Body of pancreas (tissue), 4 donors: ENCODE results near the gene SWT1. TPM values are rescaled to one million over a fixed set of nuclear protein-coding genes. Genes with fewer than 3 reads are reported as not detected.
A peak's percentile ranks its signal among the peaks of the same experiment; 100 is the strongest.

ENCODE experiments used
- ATAC-seq: fragments of 150-250 bp; one replicate; pipeline ENCODE4 v1.9.1; 2016
- DNase-seq, 4 donors: peaks; one replicate each; pipeline ENCODE4 v3.0.0-alpha.2; 2019
- H3K27ac ChIP-seq, 4 donors: fragments of 200-600 bp; sonication (generic); 1 replicate in 3 of 4; 2 replicates in 1 of 4; pipeline versions ENCODE4 v1.5.1 to v1.6.1; 2016 to 2019; ENCODE audit warnings: mild to moderate bottlenecking in 1 of 4, mixed read lengths in 1 of 4, moderate library complexity in 1 of 4
- H3K27me3 ChIP-seq, 2 donors: fragments of 200-600 bp; sonication (generic); one replicate each; pipeline ENCODE4 v1.6.0; 2016; ENCODE audit warnings: mild to moderate bottlenecking in 1 of 2
- H3K36me3 ChIP-seq, 2 donors: fragments of 200-600 bp; sonication (generic); replicated peaks in 1 of 2; 2 replicates each; pipeline ENCODE4 v1.5.1; 2016; ENCODE audit warnings: low read depth in 2 of 2; ENCODE audit not compliant: insufficient read depth in 1 of 2
- H3K4me1 ChIP-seq: fragments of 200-600 bp; sonication (generic); one replicate; pipeline ENCODE4 v1.6.0; 2016
- H3K4me3 ChIP-seq, 2 donors: fragments of 200-600 bp; sonication (generic); 1 replicate in 1 of 2; 2 replicates in 1 of 2; pipeline ENCODE4 v1.5.1; 2016 to 2019
- H3K9me3 ChIP-seq, 3 donors: fragments of 200-600 bp; sonication (generic); 1 replicate in 2 of 3; 2 replicates in 1 of 3; pipeline ENCODE4 v1.5.1; 2016
- POLR2A ChIP-seq, 3 donors: fragments of 450-650 bp; IDR thresholded peaks; one replicate each; pipeline ENCODE4 v1.6.1; 2016; ENCODE audit warnings: antibody characterized with exemption in 3 of 3, mild to moderate bottlenecking in 2 of 3
- WGBS, 2 donors: methylation state at CpG; one replicate each; pipeline ENCODE4 v1.1.5; 2017; 5-methylcytosine and 5-hydroxymethylcytosine counted together
- intact Hi-C: fragments of 100-400 bp; cut with DNase I; formaldehyde crosslinking; loops from one replicate; pipeline ENCODE4 v1.15.1; 2023
- total RNA-seq, 2 donors: library from RNA; depleted of rRNA; stranded (reverse); fragments of >200 nt; gene quantifications; one replicate each; pipeline ENCODE4 v1.1.0, GENCODE V29; 2016
- TF ChIP-seq, protein P1 (sequence below), 7 experiments: fragments of 450-650 bp in 4 of 7; fragments of 200-600 bp in 3 of 7; sonication (generic) in 3 of 7; IDR thresholded peaks; one replicate each; pipeline ENCODE4 v1.5.1; 2016 to 2019; ENCODE audit warnings: antibody characterized with exemption in 7 of 7

Gene SWT1
- total RNA-seq, 2 donors from 2014 or later = 7.6 to 13.0 TPM

DNA sequence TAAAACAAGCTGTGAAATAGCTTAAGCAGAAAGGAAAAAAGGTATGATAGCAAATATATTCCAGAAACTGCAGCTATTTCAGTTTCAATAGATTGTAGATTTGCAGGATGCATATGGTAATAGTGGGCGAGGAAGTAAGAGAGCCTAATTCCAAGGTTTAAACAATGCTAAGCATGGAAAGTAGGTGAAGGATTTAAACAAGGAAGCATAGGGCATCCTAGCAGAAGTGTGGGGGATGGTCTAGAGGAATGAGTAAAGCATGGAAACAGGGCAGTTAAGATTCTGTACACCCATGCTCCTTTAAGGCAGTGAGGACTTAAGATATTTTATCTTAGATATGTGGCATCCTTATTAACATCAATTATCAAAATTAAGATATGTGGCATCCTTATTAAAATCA, 157.4 kb downstream of the SWT1 start:
- H3K27ac ChIP-seq = peak overlapping the region in 1 of 4 donors; percentile 99
- H3K9me3 ChIP-seq = no peaks in the 10 kb centered on the region
- H3K27me3 ChIP-seq = no peaks in the 10 kb centered on the region
- WGBS, 2 donors = 28 to 46% methylated on average over 1 of the region's 1 CpG
- DNase-seq (no peak), ATAC-seq (no peak)
- H3K4me1 ChIP-seq = peaks cover 58% of the 10 kb centered on the region
- peaks cover 0 to 2% of the 10 kb centered on the region in 2 donors for H3K36me3 ChIP-seq
- H3K4me3 ChIP-seq = no peak overlapping the region
- TF ChIP-seq POLR2A (IDR thresholded peaks at IDR 0.05) = peak in 1 of 3 donors; percentile 12
- TF ChIP-seq, protein P1, sequence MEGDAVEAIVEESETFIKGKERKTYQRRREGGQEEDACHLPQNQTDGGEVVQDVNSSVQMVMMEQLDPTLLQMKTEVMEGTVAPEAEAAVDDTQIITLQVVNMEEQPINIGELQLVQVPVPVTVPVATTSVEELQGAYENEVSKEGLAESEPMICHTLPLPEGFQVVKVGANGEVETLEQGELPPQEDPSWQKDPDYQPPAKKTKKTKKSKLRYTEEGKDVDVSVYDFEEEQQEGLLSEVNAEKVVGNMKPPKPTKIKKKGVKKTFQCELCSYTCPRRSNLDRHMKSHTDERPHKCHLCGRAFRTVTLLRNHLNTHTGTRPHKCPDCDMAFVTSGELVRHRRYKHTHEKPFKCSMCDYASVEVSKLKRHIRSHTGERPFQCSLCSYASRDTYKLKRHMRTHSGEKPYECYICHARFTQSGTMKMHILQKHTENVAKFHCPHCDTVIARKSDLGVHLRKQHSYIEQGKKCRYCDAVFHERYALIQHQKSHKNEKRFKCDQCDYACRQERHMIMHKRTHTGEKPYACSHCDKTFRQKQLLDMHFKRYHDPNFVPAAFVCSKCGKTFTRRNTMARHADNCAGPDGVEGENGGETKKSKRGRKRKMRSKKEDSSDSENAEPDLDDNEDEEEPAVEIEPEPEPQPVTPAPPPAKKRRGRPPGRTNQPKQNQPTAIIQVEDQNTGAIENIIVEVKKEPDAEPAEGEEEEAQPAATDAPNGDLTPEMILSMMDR (IDR thresholded peaks at IDR 0.05) = no peak
- intact Hi-C loops = no loop called here

DNA sequence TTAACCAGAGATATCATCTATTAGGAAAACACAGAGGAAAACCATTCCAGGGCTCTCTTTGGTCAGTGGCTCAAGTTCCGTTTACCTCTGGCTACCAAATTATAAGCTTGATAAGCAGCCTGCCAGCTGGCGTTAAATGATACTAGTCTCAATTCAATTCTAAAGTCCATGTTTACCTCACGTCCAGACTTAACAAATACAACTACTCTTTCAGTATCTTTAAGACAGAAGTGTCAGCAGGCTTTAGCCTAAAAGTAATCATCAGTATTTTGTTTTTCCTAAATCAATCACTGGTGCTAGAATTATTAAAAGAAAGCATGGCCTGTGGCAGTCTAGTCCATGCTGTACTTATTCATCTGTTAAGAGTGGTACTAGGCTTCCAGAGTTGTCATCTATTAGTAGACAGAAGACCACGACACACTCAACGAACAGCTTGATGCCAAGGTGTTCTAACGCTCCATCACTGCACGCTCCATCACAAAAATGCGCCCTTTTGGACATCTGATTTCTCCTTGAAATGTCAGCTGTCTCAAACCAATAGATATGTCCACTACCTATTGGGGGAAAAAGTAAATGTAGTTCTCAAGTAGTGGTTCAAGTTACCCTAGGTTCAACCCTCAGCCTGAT, 158.6 kb downstream of the SWT1 start:
- no peaks in the 10 kb centered on the region for H3K36me3 ChIP-seq
- ATAC-seq = no peak
- intact Hi-C loops = no loop called here
- TF ChIP-seq, protein P1 (IDR thresholded peaks at IDR 0.05) = no peak
- TF ChIP-seq POLR2A (IDR thresholded peaks at IDR 0.05) = no peak
- H3K4me3 ChIP-seq = peak overlapping the region; percentile 92 to 96
- WGBS, 2 donors = 3 to 4% methylated on average over 8 of the region's 8 CpGs
- peaks cover 53% of the 10 kb centered on the region for H3K4me1 ChIP-seq
- peak; percentile 37 to 74 (median 48) for DNase-seq
- no peaks in the 10 kb centered on the region for H3K27me3 ChIP-seq
- H3K9me3 ChIP-seq = no peaks in the 10 kb centered on the region
- peak overlapping the region; percentile 92 to 99 (median 96) for H3K27ac ChIP-seq

DNA sequence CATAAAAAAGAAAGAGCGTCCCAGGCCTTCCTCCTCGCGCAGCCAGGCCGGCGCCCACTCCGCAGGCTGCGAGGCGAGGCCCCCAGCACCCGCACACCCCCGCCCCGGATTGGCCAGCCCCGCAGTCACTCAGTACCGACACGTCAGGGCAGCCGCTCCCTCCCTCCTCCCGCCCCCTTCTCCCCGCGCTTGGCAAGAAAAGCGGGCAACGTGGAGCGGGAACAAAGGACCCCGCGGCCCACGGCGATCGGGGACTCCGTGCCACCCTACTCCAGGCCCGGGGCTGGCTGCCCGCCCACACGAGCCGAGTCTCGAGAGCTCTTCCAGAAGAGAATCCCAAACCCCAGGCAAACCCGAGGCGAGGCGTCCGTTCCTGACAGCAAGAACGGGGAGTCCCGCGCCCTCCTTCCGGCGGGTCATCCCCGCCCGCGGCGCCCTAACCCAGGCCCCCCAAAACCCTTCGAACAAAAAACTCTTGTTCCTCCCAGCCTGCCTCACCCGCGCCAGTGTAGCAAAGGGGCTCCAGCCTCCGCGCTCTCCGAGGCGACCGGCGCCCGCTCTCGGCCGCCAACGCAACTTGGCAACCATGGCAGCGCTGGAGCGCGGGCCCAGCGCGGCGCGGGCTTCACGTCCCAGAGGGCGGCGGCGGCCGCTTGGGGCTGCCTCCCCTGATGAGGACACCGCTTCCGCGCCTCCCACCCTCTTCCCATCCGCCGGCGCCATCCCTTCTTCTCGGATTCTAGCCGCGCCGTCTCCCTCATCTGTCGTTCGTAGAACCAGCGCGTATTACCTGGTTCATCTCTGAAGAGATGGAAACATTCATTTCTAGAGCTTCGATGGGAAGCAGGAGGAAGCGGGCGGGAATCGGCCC, 159.4 kb downstream of the SWT1 start:
- ATAC-seq = peak; percentile 73
- Histone ChIP-seq H3K27ac (peak overlapping the region; percentile 92 to 99 (median 96)), H3K4me1 (peaks cover 47% of the 10 kb centered on the region), H3K27me3 (no peaks in the 10 kb centered on the region), H3K36me3 (no peaks in the 10 kb centered on the region), H3K4me3 (peak overlapping the region; percentile 92 to 96), H3K9me3 (no peaks in the 10 kb centered on the region)
- WGBS, 2 donors = 0% methylated on average over 17 to 87 of the region's 88 CpGs
- intact Hi-C loops = no loop called here
- DNase-seq = peak; percentile 90 to 94 (median 92)
- peak in 2 of 3 donors; percentile 7 to 41 for TF ChIP-seq POLR2A (IDR thresholded peaks at IDR 0.05)
- TF ChIP-seq, protein P1 (IDR thresholded peaks at IDR 0.05) = no peak

DNA sequence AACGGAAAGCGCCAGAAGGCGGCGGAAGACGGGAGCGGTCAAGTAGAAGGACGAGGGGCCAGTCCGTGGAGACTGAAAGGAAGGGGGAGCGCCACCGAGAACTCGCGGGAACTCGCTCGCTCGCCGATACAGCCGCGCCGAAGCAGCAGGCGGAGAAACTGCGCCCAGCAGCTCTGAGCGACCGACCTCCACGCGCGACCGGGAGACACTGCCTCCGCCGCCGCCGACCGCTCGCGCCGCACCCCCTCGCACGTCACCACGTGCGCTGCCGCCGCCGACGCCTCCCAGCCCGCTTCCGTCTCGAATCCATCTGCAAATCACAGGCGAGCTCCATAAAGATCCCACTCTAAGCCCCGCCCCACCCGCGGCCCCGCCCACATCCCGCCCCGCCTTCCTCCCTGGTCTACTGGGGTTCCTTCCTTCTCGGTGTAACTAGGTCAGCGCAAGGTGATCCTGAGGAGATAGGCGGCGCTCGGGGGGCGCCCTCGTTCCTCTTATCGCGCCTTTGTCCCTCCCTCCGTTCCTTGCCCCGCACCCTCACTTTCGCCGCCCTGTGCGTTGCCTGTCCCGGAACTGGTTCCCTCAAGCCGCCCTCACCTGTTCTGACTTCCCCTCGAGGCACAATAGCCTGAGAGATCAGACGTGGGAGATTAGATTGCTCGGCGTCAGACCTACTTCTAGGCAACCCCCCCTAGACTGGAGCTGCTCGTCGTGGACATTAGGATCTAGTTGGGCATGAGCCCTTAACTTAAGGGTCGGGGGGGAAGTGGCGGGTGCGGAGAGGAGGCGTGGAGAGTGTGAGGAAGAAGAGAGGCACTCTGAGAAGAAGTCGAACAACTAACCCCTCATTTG, 160.3 kb downstream of the SWT1 start, which contains the start of gene IVNS1ABP:
Gene IVNS1ABP (minus strand): TSS at position 210 of the 852 bp plus-strand sequence. CDS start 7,750 bp downstream, outside the sequence.
- Histone ChIP-seq H3K27ac (peak within 1 kb of the TSS; percentile 92 to 99 (median 96)), H3K4me3 (peak within 1 kb of the TSS; percentile 92 to 96), H3K4me1 (peaks cover 38% of the 10 kb centered on the region), H3K9me3 (no peaks in the 10 kb centered on the region), H3K36me3 (no peaks in the 10 kb centered on the region), H3K27me3 (no peaks in the 10 kb centered on the region)
- ATAC-seq (peak; percentile 89), DNase-seq (peak; percentile 94 to 96 (median 94))
- TF ChIP-seq, protein P1 (IDR thresholded peaks at IDR 0.05) = peak in 4 of 7 experiments; percentile 7 to 46 (median 32)
- peak; percentile 96 to 99 (median 98) for TF ChIP-seq POLR2A (IDR thresholded peaks at IDR 0.05)
- 1% methylated on average over 39 to 66 of the region's 80 CpGs for WGBS, 2 donors
- intact Hi-C loops = no loop called here
